Spinal cord (tissue), 10 donors: ENCODE data around the gene MITF. TPM values are rescaled to one million over a fixed set of nuclear protein-coding genes. Genes with fewer than 3 reads are reported as not detected.

Source experiments
- DNase-seq, 6 donors: peaks; one replicate each; pipeline versions ENCODE4 v3.0.0 to v3.0.0-alpha.2; 2013 to 2015; ENCODE audit warnings: low spot score in 6 of 6, low read depth in 4 of 6
- H3K27ac ChIP-seq: one replicate; pipeline ENCODE4 v1.5.1; 2013; ENCODE audit warnings: low read depth, low read length, control low read depth
- H3K27me3 ChIP-seq: one replicate; pipeline ENCODE4 v1.6.1; 2013; ENCODE audit warnings: low read length; ENCODE audit not compliant: control insufficient read depth, insufficient read depth
- H3K36me3 ChIP-seq: one replicate; pipeline ENCODE4 v1.6.1; 2013; ENCODE audit warnings: low read length; ENCODE audit not compliant: control insufficient read depth, insufficient read depth
- H3K4me1 ChIP-seq: one replicate; pipeline ENCODE4 v1.6.1; 2013; ENCODE audit warnings: low read length; ENCODE audit not compliant: control insufficient read depth, insufficient read depth
- H3K4me3 ChIP-seq: one replicate; pipeline ENCODE4 v1.5.1; 2013; ENCODE audit warnings: low read depth, low read length, control low read depth
- H3K9me3 ChIP-seq: one replicate; pipeline ENCODE4 v1.6.1; 2013; ENCODE audit warnings: low read length; ENCODE audit not compliant: control insufficient read depth, insufficient read depth
- WGBS: methylation state at CpG from one replicate; pipeline ENCODE4 v1.1.5; 2013; ENCODE audit warnings: missing lambda C conversion rate; ENCODE audit not compliant: insufficient coverage; 5-methylcytosine and 5-hydroxymethylcytosine counted together
- polyA plus RNA-seq, 2 donors: library from polyadenylated mRNA; unstranded; fragments of 120-200 nt; gene quantifications; one replicate each; pipeline ENCODE4 v1.2.1, GENCODE V29; 2013; ENCODE audit not compliant: insufficient read length in 2 of 2
- small RNA-seq: library from RNA; depleted of rRNA; stranded (forward); fragments of <200 nt; gene quantifications from one replicate; pipeline ENCODE3, GENCODE V24; 2014; ENCODE audit warnings: low replicate concordance
- total RNA-seq, 2 donors: library from RNA; depleted of rRNA in 1 of 2; stranded (reverse); fragments of 120-200 nt in 1 of 2; fragments of >200 nt in 1 of 2; gene quantifications; one replicate each; pipeline versions ENCODE4 v1.2.3 to v1.2.4, GENCODE V29; 2013 to 2014
- donor health status: healthy.

The MITF gene
- total and polyA plus RNA-seq, 4 donors: 4.5 to 11.7 (median 9.0) TPM

- H3K9me3 ChIP-seq: peaks cover 2% of the 10 kb centered on the region
- DNase-seq: no peak
- peak within 1 kb of the TSS; percentile 79 for H3K27ac ChIP-seq
- H3K27me3 ChIP-seq: no peaks in the 10 kb centered on the region
- 94% methylated on average over 13 of the region's 29 CpGs for whole genome bisulfite sequencing
- no peaks in the 10 kb centered on the region for H3K36me3 ChIP-seq
- no peak within 1 kb of the TSS for H3K4me3 ChIP-seq
- peaks cover 14% of the 10 kb centered on the region for H3K4me1 ChIP-seq
Measured at GRCh38 chr3:69999140-70000027, 260.1 kb downstream of the MITF start, which contains the start of gene SAMMSON. Gene SAMMSON, plus strand, starts transcription at chr3:69999733.

- no peak for DNase-seq
- 83% methylated on average over 9 of the region's 15 CpGs for WGBS
- Histone ChIP-seq H3K9me3 (peaks cover 2% of the 10 kb centered on the region), H3K4me1 (peaks cover 14% of the 10 kb centered on the region), H3K4me3 (no peak overlapping the region), H3K27ac (peak overlapping the region; percentile 79), H3K36me3 (no peaks in the 10 kb centered on the region), H3K27me3 (no peaks in the 10 kb centered on the region)
Measured at GRCh38 chr3:70000028-70000410, 260.8 kb downstream of the MITF start.

GRCh38 chr3:70000563-70001081 lies 261.4 kb downstream of the MITF start:
- Histone ChIP-seq H3K4me1 (peaks cover 14% of the 10 kb centered on the region), H3K27ac (peak overlapping the region; percentile 79), H3K9me3 (peaks cover 2% of the 10 kb centered on the region), H3K36me3 (no peaks in the 10 kb centered on the region), H3K27me3 (no peaks in the 10 kb centered on the region), H3K4me3 (no peak overlapping the region)
- DNase-seq: peak in 2 of 6 donors; percentile 34 to 56
- WGBS: 25% methylated on average over 2 of the region's 4 CpGs

GRCh38 chr3:70003119-70003518 lies 263.9 kb downstream of the MITF start:
- Histone ChIP-seq H3K27ac (no peak overlapping the region), H3K4me1 (peaks cover 14% of the 10 kb centered on the region)

GRCh38 chr3:70006089-70006488 lies 266.8 kb downstream of the MITF start:
- Histone ChIP-seq H3K27me3 (no peaks in the 10 kb centered on the region), H3K9me3 (no peaks in the 10 kb centered on the region)
- WGBS: no CpG with 5 or more reads among the region's 4 CpGs

More at GRCh38 chr3:70003119-70003518, 263.9 kb downstream of the MITF start:
- Histone ChIP-seq H3K9me3 (peaks cover 2% of the 10 kb centered on the region), H3K36me3 (no peaks in the 10 kb centered on the region), H3K4me3 (no peak overlapping the region), H3K27me3 (no peaks in the 10 kb centered on the region)
- no peak for DNase-seq

GRCh38 chr3:70010346-70010745 lies 271.1 kb downstream of the MITF start:
- Histone ChIP-seq H3K4me1 (no peaks in the 10 kb centered on the region), H3K36me3 (no peaks in the 10 kb centered on the region), H3K27ac (no peak overlapping the region), H3K9me3 (no peaks in the 10 kb centered on the region), H3K27me3 (no peaks in the 10 kb centered on the region), H3K4me3 (no peak overlapping the region)
- DNase-seq: no peak
- 83% methylated on average over 1 of the region's 2 CpGs for WGBS

More at GRCh38 chr3:70006089-70006488, 266.8 kb downstream of the MITF start:
- no peaks in the 10 kb centered on the region for H3K4me1 ChIP-seq
- no peaks in the 10 kb centered on the region for H3K36me3 ChIP-seq
- no peak for DNase-seq
- no peak overlapping the region for H3K4me3 ChIP-seq
- H3K27ac ChIP-seq: no peak overlapping the region

- Histone ChIP-seq H3K4me3 (no peak overlapping the region), H3K9me3 (peaks cover 2% of the 10 kb centered on the region), H3K4me1 (no peaks in the 10 kb centered on the region), H3K27me3 (no peaks in the 10 kb centered on the region), H3K27ac (no peak overlapping the region), H3K36me3 (no peaks in the 10 kb centered on the region)
- DNase-seq: peak in 1 of 6 donors; percentile 38
- no CpG with 5 or more reads among the region's 1 CpG for WGBS
Measured at GRCh38 chr3:70011582-70011981, 272.3 kb downstream of the MITF start.

Small RNAs within 50 kb of the gene (small RNA-seq; reads per million reads assigned to genes)
- gene RN7SL418P: not detected
